GM18520 (cell line): Measurements from ENCODE around the gene DHRS1.
"Not testable (repeated sequence)": the region's sequence is repeated elsewhere in the genome, so short reads cannot be mapped to it uniquely, and the experiment has no call there.

ENCODE experiments used
- ATAC-seq: cut with Tn5 transposase; IDR thresholded peaks from one replicate; pipeline ENCODE4 v1.9.1; 2021; ENCODE audit not compliant: unreplicated experiment

DHRS1 gene

GRCh38 chr14:24329073-24329663 lies 29.6 kb upstream of the DHRS1 start:
- no peak for ATAC-seq

DNA sequence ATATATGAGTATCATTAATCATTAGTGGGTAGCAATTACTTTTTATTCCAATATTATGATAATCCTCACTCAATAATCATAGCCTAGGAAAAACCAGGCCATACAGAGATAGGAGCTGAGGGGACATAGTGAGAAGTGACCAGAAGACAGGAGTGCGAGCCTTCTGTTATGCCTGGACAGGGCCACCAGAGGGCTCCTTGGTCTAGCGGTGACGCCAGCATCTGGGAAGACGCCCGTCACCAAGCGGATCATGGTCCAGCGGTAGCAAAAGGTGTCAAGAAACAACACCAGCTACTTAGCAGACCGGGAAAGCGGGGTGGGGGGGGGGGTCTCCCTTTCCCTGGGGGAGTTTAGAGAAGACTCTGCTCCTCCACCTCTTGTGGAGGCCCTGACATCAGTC lies 28.3 kb upstream of the DHRS1 start:
- not testable (repeated sequence) for ATAC-seq

DNA sequence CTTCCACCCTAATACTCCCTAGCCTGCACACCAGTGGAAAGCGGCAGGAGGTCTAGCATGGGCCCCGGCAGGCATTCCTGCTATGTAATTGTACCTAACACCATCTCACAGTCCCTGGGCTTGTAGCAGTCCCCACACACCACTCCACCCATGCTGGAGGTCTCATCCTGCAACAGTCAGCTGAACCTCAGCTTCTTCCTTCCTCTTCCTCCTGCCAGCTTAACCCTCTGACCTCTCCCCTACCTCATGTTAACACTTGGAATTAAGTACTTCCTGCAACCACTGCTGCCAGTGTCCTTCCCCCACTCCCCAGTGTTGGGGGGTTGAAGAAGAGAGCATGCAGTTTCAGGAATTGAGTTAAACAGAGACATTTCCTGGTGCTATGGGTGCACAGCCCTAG lies 27.7 kb upstream of the DHRS1 start:
- ATAC-seq, result no peak

DNA sequence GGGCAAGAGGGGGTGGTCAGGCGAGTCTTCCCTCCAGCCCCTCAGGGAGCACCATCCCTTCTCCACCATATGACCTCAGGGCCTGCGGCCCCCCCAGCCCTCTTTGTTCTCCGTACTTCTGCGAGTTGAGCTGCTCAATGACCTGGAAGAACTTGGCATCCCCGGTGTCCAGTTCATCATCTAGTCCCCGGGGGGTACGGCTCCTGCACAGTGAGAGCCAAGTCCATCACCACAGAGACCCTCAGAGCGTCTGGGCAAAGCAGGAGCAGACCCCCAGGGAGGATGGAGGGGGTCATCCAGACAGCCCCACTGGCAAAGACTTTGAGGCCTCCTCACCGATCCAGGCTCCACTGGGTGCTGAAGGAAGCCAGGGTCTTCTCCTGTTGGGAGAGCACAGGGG lies 26.4 kb upstream of the DHRS1 start:
- ATAC-seq, result no peak

DNA sequence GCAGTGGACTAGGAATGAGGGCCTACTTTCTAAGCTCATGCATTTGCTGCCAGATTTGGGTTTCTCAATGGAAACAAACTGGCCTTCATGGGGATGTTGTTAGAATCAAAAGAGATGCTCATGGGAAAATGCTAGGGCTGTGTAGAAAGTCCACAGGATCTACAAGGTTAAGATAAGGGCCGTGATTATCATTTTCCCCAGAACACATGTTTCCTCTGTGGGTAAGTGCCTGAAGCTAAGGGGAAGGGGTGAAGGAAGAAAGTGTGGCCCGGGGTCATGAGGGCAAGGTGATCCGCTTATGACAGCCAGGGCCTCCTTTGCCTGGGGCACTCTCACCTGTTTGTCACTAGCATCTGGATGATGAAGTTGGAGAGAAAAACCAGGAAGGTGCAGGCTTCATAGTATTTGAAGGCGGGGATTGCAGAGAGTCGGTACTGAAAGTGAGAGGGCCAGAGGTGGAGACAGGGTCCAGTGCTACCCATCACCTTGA lies 25.5 kb upstream of the DHRS1 start:
- no peak for ATAC-seq

- ATAC-seq, result no peak
Measured at GRCh38 chr14:24324024-24324423, 24.4 kb upstream of the DHRS1 start.

DNA sequence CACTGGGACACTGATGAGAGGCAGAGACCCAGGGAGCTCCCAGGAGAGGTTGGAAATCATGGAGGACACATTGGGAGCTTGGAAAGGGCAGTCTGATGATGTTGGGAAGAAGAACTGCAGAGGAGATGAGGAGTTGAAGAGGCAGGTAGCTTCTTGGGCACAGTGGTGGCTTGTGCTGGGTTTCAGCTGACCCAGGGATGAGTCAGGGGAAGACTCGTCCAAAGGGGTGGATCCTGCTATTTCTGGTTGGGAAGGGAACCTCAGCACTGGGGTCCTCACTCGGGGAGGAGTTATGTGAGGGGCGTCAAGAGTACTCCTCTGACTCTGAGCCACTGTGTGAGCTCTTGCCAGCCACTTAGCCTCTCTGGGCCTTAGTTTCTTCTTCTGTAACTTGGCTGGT lies 23.8 kb upstream of the DHRS1 start:
- ATAC-seq, result no peak

GRCh38 chr14:24322672-24323071 lies 23.1 kb upstream of the DHRS1 start:
- ATAC-seq, result no peak

GRCh38 chr14:24321212-24321975 lies 21.8 kb upstream of the DHRS1 start:
- ATAC-seq, result no peak

GRCh38 chr14:24317141-24317928 lies 17.8 kb upstream of the DHRS1 start:
- ATAC-seq, result no peak

DNA sequence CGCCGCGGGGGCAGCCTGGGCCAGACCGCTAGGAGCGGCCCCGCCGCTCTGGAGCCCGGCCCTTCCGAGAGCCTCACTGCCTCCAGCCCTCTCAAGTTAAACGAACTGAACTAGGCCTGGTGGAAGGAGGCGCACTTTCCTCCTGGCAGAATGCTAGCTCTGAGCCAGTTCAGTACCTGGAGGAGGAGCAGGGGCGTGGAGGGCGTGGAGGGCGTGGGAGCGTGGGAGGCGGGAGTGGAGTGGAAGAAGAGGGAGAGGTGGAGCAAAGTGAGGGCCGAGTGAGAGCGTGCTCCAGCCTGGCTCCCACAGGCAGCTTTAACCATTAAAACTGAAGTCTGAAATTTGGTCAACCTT lies 17.0 kb upstream of the DHRS1 start:
- ATAC-seq, result no peak

DNA sequence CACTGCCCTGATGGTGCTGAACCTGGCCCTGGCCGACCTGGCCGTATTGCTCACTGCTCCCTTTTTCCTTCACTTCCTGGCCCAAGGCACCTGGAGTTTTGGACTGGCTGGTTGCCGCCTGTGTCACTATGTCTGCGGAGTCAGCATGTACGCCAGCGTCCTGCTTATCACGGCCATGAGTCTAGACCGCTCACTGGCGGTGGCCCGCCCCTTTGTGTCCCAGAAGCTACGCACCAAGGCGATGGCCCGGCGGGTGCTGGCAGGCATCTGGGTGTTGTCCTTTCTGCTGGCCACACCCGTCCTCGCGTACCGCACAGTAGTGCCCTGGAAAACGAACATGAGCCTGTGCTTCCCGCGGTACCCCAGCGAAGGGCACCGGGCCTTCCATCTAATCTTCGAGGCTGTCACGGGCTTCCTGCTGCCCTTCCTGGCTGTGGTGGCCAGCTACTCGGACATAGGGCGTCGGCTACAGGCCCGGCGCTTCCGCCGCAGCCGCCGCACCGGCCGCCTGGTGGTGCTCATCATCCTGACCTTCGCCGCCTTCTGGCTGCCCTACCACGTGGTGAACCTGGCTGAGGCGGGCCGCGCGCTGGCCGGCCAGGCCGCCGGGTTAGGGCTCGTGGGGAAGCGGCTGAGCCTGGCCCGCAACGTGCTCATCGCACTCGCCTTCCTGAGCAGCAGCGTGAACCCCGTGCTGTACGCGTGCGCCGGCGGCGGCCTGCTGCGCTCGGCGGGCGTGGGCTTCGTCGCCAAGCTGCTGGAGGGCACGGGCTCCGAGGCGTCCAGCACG lies 16.4 kb upstream of the DHRS1 start:
- ATAC-seq, result no peak

DNA sequence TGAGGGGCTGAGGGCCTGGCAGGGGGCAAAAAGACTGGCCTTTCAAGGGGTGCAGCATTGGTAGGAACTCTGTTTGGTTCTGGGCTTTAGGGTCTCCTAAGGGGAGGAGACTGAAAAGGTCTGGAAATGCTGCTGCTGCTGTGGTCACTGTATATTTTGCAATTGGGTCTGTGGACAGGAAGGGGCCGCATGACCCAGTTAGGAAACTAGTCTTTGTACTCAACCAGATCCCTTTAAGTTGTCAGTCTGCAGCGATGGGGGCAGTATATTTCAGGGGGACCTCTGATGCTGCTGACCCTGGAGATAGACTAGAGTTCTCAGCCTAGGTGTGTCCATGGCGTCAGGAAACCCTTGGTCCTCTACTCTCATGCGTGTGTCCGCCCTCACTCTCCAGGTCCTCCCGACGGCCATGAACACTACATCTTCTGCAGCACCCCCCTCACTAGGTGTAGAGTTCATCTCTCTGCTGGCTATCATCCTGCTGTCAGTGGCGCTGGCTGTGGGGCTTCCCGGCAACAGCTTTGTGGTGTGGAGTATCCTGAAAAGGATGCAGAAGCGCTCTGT lies 15.7 kb upstream of the DHRS1 start:
- no peak for ATAC-seq

- ATAC-seq, result no peak
Measured at GRCh38 chr14:24314377-24315193, 15.0 kb upstream of the DHRS1 start.

DNA sequence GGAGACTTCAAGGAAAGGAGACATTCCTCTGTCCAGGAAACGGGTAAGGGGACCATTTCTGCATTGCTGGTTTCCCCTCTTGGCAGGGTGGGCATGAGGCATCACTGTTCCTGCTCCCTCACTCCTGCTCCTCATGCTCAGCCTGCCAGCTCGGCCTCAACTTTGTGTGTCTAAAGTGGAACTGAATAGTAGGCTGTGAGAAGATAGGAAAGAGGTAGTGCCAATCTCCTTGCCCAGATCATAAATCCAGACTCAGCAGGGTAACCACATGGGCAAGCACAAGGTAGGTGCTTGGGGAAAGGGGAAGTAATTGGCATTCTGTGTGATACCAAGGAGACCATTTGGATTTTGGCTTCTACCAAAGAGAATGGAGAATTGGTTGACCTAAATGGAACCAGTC lies 14.3 kb upstream of the DHRS1 start:
- no peak for ATAC-seq

DNA sequence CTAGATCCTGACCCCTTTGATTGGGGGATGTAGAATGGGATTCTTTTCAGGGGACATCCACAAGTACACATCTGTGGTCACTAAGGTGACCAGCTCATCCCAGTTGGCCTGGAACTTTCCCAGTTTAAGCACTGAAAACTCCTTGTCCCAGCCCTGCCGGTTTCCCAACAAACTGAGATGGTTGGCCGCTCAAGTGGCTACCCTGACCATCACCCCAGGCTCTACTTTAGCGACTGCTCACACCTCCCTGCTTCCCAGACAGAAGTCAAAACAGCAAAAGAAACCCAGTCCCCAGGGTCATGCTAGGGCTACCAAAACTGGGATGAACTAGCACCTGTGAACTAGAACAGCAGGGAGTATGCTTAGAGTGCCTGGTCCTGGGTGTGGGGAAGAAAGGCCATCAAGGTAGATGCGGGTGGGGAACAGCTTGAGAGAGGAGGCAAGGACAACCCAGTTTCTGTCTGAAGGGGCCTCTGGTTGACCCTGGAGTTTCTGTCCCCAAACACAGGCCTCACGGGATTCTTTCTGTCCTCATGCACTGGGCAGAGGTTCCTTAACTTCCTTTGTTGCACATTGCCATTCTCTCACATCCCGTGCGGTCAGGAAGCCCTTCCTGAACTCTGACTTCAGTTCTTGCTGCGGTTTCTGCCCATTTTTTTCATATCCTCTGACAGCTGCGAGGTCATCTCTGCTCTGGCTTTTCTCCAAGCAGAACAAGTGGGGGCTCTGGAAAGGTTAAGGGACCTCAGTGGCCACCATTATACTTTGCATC lies 13.3 kb upstream of the DHRS1 start:
- no peak for ATAC-seq

DNA sequence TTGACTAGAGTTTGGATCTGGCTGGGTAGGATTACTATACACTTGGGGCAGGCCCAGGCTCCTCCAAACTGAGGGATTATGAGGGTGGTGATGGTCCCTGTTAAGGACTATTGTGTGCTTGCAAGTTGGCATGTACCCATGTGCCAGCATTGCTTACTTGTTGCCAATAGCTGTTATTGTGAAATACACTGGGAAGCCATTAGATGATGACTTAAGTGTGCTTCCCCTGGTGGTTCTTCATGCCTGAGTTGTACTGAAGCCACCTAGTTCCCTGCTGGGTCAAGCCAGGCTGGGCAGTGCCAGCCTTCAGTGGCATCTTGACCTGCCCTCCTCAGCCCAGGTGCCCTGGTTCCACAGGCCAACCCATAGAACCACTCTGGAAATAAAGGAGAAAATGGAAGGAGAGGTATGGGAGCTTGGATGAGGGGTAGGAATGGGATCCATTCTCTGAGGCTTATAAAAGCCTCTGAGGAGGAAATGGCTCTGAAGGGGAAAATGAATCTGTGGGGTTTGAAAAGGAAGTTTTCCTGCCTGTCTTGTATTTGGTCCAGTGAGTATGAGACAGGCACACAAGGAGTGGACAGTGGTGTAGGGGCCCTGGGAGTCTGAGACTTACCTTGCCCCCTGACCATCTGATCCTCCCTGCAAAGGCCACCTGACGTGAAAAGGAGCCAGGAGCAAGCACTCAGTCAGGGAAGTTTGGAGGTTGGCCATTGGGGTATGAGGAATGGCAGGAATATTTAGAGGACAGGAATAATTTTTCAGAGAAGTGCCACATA lies 12.4 kb upstream of the DHRS1 start:
- ATAC-seq, result no peak
